RWPE2 (cell line): Measurements from ENCODE around the gene CFC1.
"Not testable (repeated sequence)": the region's sequence is repeated elsewhere in the genome, so short reads cannot be mapped to it uniquely, and the experiment has no call there.

Experiments
- ATAC-seq: fragments of 200-7000 bp; cut with Tn5 transposase; 3 replicates; pipeline ENCODE4 v1.9.1; 2021; ENCODE audit warnings: low read depth
- DNase-seq: peaks from one replicate; pipeline ENCODE4 v3.0.0-alpha.2; 2020; ENCODE audit warnings: low spot score
- H3K27ac ChIP-seq: fragments of 450-650 bp; 2 replicates; pipeline ENCODE4 v1.5.1; 2017; ENCODE audit warnings: mild to moderate bottlenecking; ENCODE audit not compliant: poor library complexity, severe bottlenecking
- H3K27me3 ChIP-seq: fragments of 250-450 bp; sonication (Bioruptor Pico); 2 replicates; pipeline ENCODE4 v1.5.1; 2021; ENCODE audit warnings: mild to moderate bottlenecking, moderate library complexity; ENCODE audit not compliant: insufficient read depth, poor library complexity, severe bottlenecking
- H3K36me3 ChIP-seq: fragments of 250-450 bp; sonication (Bioruptor Pico); 2 replicates; pipeline ENCODE4 v1.5.1; 2020; ENCODE audit warnings: low read depth, mild to moderate bottlenecking, moderate library complexity
- H3K4me1 ChIP-seq: fragments of 250-450 bp; sonication (Bioruptor Pico); 2 replicates; pipeline ENCODE4 v1.5.1; 2021; ENCODE audit warnings: mild to moderate bottlenecking, moderate library complexity; ENCODE audit not compliant: insufficient read depth, poor library complexity, severe bottlenecking
- H3K4me3 ChIP-seq: fragments of 250-450 bp; sonication (Bioruptor Pico); 2 replicates; pipeline ENCODE4 v1.5.1; 2021; ENCODE audit warnings: mild to moderate bottlenecking, moderate library complexity; ENCODE audit not compliant: severe bottlenecking
- H3K9me3 ChIP-seq: fragments of 250-450 bp; sonication (Bioruptor Pico); 2 replicates; pipeline ENCODE4 v1.5.1; 2021; ENCODE audit warnings: mild to moderate bottlenecking, moderate library complexity; ENCODE audit not compliant: severe bottlenecking

Gene CFC1

GRCh38 chr2:130581491-130581890 lies 17.9 kb downstream of the CFC1 start:
- H3K4me3 ChIP-seq, H3K27ac ChIP-seq, H3K4me1 ChIP-seq, H3K9me3 ChIP-seq, ATAC-seq, H3K27me3 ChIP-seq, H3K36me3 ChIP-seq: not testable (repeated sequence)
- DNase-seq = peak; percentile 14

GRCh38 chr2:130579121-130579520 lies 20.3 kb downstream of the CFC1 start:
- not testable (repeated sequence) for H3K36me3 ChIP-seq, H3K4me1 ChIP-seq, H3K27ac ChIP-seq, ATAC-seq, H3K27me3 ChIP-seq, H3K4me3 ChIP-seq, H3K9me3 ChIP-seq
- peak; percentile 25 for DNase-seq

- H3K4me1 ChIP-seq, H3K27me3 ChIP-seq, H3K27ac ChIP-seq, H3K9me3 ChIP-seq, DNase-seq, H3K36me3 ChIP-seq, ATAC-seq, H3K4me3 ChIP-seq: not testable (repeated sequence)
Observed at GRCh38 chr2:130577559-130577958, 21.8 kb downstream of the CFC1 start.

- ATAC-seq, H3K27me3 ChIP-seq, H3K36me3 ChIP-seq, H3K27ac ChIP-seq, H3K4me3 ChIP-seq, H3K9me3 ChIP-seq, H3K4me1 ChIP-seq, DNase-seq: not testable (repeated sequence)
Observed at GRCh38 chr2:130576209-130576784, 23.1 kb downstream of the CFC1 start.

- not testable (repeated sequence) for H3K27ac ChIP-seq, DNase-seq, H3K4me3 ChIP-seq, H3K36me3 ChIP-seq, H3K4me1 ChIP-seq, H3K27me3 ChIP-seq, ATAC-seq, H3K9me3 ChIP-seq
Observed at GRCh38 chr2:130574230-130574629, 25.1 kb downstream of the CFC1 start.

- H3K4me3 ChIP-seq = not testable (repeated sequence)
Observed at GRCh38 chr2:130571929-130572328, 27.4 kb downstream of the CFC1 start.

GRCh38 chr2:130566165-130566564 lies 33.2 kb downstream of the CFC1 start:
- H3K9me3 ChIP-seq, H3K4me1 ChIP-seq, H3K4me3 ChIP-seq, H3K27me3 ChIP-seq, H3K36me3 ChIP-seq, H3K27ac ChIP-seq, DNase-seq, ATAC-seq: not testable (repeated sequence)

More at GRCh38 chr2:130571929-130572328, 27.4 kb downstream of the CFC1 start:
- not testable (repeated sequence) for ATAC-seq, H3K27me3 ChIP-seq, DNase-seq, H3K36me3 ChIP-seq, H3K27ac ChIP-seq, H3K9me3 ChIP-seq, H3K4me1 ChIP-seq

- DNase-seq, ATAC-seq, H3K36me3 ChIP-seq: not testable (repeated sequence)
Observed at GRCh38 chr2:130556441-130556840, 42.9 kb downstream of the CFC1 start.

GRCh38 chr2:130554178-130554577 lies 45.2 kb downstream of the CFC1 start:
- H3K4me3 ChIP-seq, H3K9me3 ChIP-seq, DNase-seq, H3K27me3 ChIP-seq, ATAC-seq, H3K27ac ChIP-seq, H3K36me3 ChIP-seq, H3K4me1 ChIP-seq: not testable (repeated sequence)

More at GRCh38 chr2:130556441-130556840, 42.9 kb downstream of the CFC1 start:
- not testable (repeated sequence) for H3K9me3 ChIP-seq, H3K4me3 ChIP-seq, H3K27me3 ChIP-seq, H3K4me1 ChIP-seq, H3K27ac ChIP-seq

GRCh38 chr2:130549475-130549874 lies 49.9 kb downstream of the CFC1 start:
- H3K27me3 ChIP-seq, H3K36me3 ChIP-seq, H3K9me3 ChIP-seq, H3K4me1 ChIP-seq, H3K27ac ChIP-seq, DNase-seq, H3K4me3 ChIP-seq, ATAC-seq: not testable (repeated sequence)

GRCh38 chr2:130548418-130548817 lies 51.0 kb downstream of the CFC1 start:
- not testable (repeated sequence) for H3K4me1 ChIP-seq, ATAC-seq, H3K4me3 ChIP-seq

GRCh38 chr2:130544978-130545377 lies 54.4 kb downstream of the CFC1 start:
- H3K27me3 ChIP-seq, DNase-seq, ATAC-seq, H3K4me3 ChIP-seq, H3K36me3 ChIP-seq, H3K4me1 ChIP-seq, H3K9me3 ChIP-seq, H3K27ac ChIP-seq: not testable (repeated sequence)

More at GRCh38 chr2:130548418-130548817, 51.0 kb downstream of the CFC1 start:
- H3K9me3 ChIP-seq, DNase-seq, H3K27ac ChIP-seq, H3K27me3 ChIP-seq, H3K36me3 ChIP-seq: not testable (repeated sequence)
